PC-3 (cell line): Measurements from ENCODE around the gene CSF2RB. TPM values are rescaled to one million over a fixed set of nuclear protein-coding genes. Genes with fewer than 3 reads are reported as not detected.

Experiments used
- ATAC-seq: fragments of 200-7000 bp; cut with Tn5 transposase; 2 replicates; pipeline ENCODE4 v1.9.1; 2020; ENCODE audit warnings: mild to moderate bottlenecking, moderate library complexity
- BruUV-seq: library from RNA; stranded (reverse); fragments of 400-500 nt; replicated peaks from 2 replicates; lab custom pipeline; 2021; lab: Mats Ljungman, UMichigan
- CTCF ChIA-PET: fragments of 300-600 bp; sonication (Branson Sonifier 250); formaldehyde crosslinking; loops from one replicate; lab custom pipeline; 2022; ENCODE audit warnings: antibody characterized with exemption; lab: Charles Lee
- POLR2A ChIA-PET: fragments of 300-600 bp; sonication (Branson Sonifier 250); formaldehyde crosslinking; loops from one replicate; lab custom pipeline; 2022; ENCODE audit warnings: antibody characterized with exemption; ENCODE audit not compliant: unreplicated experiment; lab: Charles Lee
- DNase-seq: peaks from one replicate; pipeline ENCODE4 v3.0.0-alpha.2; 2015
- H2AFZ ChIP-seq: fragments of 300-600 bp; sonication (generic); 2 replicates; pipeline ENCODE4 v1.6.0; 2016; ENCODE audit warnings: antibody characterized with exemption, low read length
- H3F3A ChIP-seq: fragments of 300-600 bp; sonication (generic); one replicate; pipeline ENCODE4 v1.6.0; 2017; ENCODE audit warnings: antibody characterized with exemption, low read length, control low read depth, mild to moderate bottlenecking; ENCODE audit not compliant: unreplicated experiment
- H3K27ac ChIP-seq: fragments of 300-600 bp; sonication (generic); 2 replicates; pipeline ENCODE4 v1.5.1; 2016; ENCODE audit warnings: mild to moderate bottlenecking, low read length
- H3K27me3 ChIP-seq: fragments of 300-600 bp; sonication (generic); 2 replicates; pipeline ENCODE4 v1.6.1; 2016; ENCODE audit warnings: low read length, mixed read lengths
- H3K36me3 ChIP-seq: fragments of 300-600 bp; sonication (generic); 2 replicates; pipeline ENCODE4 v1.6.1; 2016; ENCODE audit warnings: low read depth, mixed run types, low read length, mixed read lengths
- H3K4me1 ChIP-seq: fragments of 300-600 bp; sonication (generic); 2 replicates; pipeline ENCODE4 v1.5.1; 2016; ENCODE audit warnings: low read length; ENCODE audit not compliant: insufficient read depth
- H3K4me2 ChIP-seq: fragments of 300-600 bp; sonication (generic); 2 replicates; pipeline ENCODE4 v1.6.0; 2016; ENCODE audit warnings: low read length
- H3K4me3 ChIP-seq: fragments of 300-600 bp; sonication (generic); 2 replicates; pipeline ENCODE4 v1.5.1; 2016; ENCODE audit warnings: mild to moderate bottlenecking, low read length, mixed read lengths
- H3K79me2 ChIP-seq: fragments of 300-600 bp; sonication (generic); 2 replicates; pipeline ENCODE4 v1.6.1; 2017; ENCODE audit warnings: low read length, mixed read lengths
- H3K9ac ChIP-seq: fragments of 300-600 bp; sonication (generic); 2 replicates; pipeline ENCODE4 v1.6.0; 2016; ENCODE audit warnings: mild to moderate bottlenecking, low read length
- H3K9me2 ChIP-seq: fragments of 300-600 bp; sonication (generic); replicated peaks from 2 replicates; pipeline ENCODE4 v1.6.1; 2016; ENCODE audit warnings: mixed run types, low read length, mixed read lengths
- H3K9me3 ChIP-seq: fragments of 300-600 bp; sonication (generic); 2 replicates; pipeline ENCODE4 v1.6.1; 2016; ENCODE audit warnings: low read length, mixed read lengths
- H4K20me1 ChIP-seq: fragments of 300-600 bp; sonication (generic); 2 replicates; pipeline ENCODE4 v1.6.1; 2016; ENCODE audit warnings: low read length, mixed read lengths
- EZH2 ChIP-seq: fragments of 300-600 bp; sonication (generic); IDR thresholded peaks from one replicate; pipeline ENCODE4 v1.6.1; 2017; ENCODE audit warnings: antibody characterized with exemption, mild to moderate bottlenecking, low read length; ENCODE audit not compliant: unreplicated experiment
- EZH2phosphoT487 ChIP-seq: fragments of 300-600 bp; sonication (generic); IDR thresholded peaks from 2 replicates; pipeline ENCODE4 v1.6.1; 2018; ENCODE audit warnings: mild to moderate bottlenecking, antibody characterized with exemption, low read length, borderline replicate concordance
- intact Hi-C: fragments of 100-400 bp; cut with micrococcal nuclease; formaldehyde crosslinking; loops from 2 replicates; pipeline ENCODE4 v1.9.0; 2023
- total RNA-seq: library from RNA; depleted of rRNA; stranded (reverse); fragments of >200 nt; gene quantifications from 2 replicates; pipeline ENCODE4 v1.2.3, GENCODE V29; 2014
- TF ChIP-seq, protein P1 (sequence below): fragments of 300-600 bp; sonication (generic); conservative IDR thresholded peaks from 2 replicates; pipeline ENCODE4 v1.5.1; 2017; ENCODE audit warnings: antibody characterized with exemption, low read depth, mild to moderate bottlenecking, low read length

Gene CSF2RB
- total RNA-seq, 1 experiment from 2014 or later, result not detected

DNA sequence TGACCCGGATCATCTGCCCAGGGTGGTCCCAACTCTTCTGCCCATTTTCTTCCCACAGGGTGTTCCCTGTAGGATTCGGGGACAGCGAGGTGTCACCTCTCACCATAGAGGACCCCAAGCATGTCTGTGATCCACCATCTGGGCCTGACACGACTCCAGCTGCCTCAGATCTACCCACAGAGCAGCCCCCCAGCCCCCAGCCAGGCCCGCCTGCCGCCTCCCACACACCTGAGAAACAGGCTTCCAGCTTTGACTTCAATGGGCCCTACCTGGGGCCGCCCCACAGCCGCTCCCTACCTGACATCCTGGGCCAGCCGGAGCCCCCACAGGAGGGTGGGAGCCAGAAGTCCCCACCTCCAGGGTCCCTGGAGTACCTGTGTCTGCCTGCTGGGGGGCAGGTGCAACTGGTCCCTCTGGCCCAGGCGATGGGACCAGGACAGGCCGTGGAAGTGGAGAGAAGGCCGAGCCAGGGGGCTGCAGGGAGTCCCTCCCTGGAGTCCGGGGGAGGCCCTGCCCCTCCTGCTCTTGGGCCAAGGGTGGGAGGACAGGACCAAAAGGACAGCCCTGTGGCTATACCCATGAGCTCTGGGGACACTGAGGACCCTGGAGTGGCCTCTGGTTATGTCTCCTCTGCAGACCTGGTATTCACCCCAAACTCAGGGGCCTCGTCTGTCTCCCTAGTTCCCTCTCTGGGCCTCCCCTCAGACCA is 24.0 kb downstream of the CSF2RB start:
- Histone ChIP-seq H3K9me2 (no peaks in the 10 kb centered on the region), H3K79me2 (no peaks in the 10 kb centered on the region), H3K27ac (no peak overlapping the region), H3K27me3 (peaks cover 20% of the 10 kb centered on the region), H3K36me3 (no peaks in the 10 kb centered on the region), H3K4me3 (no peak overlapping the region), H2AFZ (no peak overlapping the region), H3K9ac (no peak overlapping the region), H3F3A (no peaks in the 10 kb centered on the region), H4K20me1 (no peaks in the 10 kb centered on the region), H3K4me2 (no peak overlapping the region), H3K9me3 (no peaks in the 10 kb centered on the region), H3K4me1 (no peaks in the 10 kb centered on the region)
- ChIA-PET CTCF (no interaction called here), POLR2A (no interaction called here)
- intact Hi-C loops, result no loop called here
- no peak for DNase-seq
- no TSS peak for BruUV-seq
- TF ChIP-seq, protein P1, sequence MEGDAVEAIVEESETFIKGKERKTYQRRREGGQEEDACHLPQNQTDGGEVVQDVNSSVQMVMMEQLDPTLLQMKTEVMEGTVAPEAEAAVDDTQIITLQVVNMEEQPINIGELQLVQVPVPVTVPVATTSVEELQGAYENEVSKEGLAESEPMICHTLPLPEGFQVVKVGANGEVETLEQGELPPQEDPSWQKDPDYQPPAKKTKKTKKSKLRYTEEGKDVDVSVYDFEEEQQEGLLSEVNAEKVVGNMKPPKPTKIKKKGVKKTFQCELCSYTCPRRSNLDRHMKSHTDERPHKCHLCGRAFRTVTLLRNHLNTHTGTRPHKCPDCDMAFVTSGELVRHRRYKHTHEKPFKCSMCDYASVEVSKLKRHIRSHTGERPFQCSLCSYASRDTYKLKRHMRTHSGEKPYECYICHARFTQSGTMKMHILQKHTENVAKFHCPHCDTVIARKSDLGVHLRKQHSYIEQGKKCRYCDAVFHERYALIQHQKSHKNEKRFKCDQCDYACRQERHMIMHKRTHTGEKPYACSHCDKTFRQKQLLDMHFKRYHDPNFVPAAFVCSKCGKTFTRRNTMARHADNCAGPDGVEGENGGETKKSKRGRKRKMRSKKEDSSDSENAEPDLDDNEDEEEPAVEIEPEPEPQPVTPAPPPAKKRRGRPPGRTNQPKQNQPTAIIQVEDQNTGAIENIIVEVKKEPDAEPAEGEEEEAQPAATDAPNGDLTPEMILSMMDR, result no peak
- TF ChIP-seq EZH2phosphoT487 (no peak), EZH2 (no peak)
- no peak for ATAC-seq

DNA sequence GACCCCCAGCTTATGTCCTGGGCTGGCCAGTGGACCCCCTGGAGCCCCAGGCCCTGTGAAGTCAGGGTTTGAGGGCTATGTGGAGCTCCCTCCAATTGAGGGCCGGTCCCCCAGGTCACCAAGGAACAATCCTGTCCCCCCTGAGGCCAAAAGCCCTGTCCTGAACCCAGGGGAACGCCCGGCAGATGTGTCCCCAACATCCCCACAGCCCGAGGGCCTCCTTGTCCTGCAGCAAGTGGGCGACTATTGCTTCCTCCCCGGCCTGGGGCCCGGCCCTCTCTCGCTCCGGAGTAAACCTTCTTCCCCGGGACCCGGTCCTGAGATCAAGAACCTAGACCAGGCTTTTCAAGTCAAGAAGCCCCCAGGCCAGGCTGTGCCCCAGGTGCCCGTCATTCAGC is 24.6 kb downstream of the CSF2RB start:
- no peaks in the 10 kb centered on the region for H3K4me1 ChIP-seq
- H3K4me2 ChIP-seq, result no peak overlapping the region
- BruUV-seq, result no TSS peak
- TF ChIP-seq, protein P1, result no peak
- TF ChIP-seq EZH2, result no peak
- no peak for TF ChIP-seq EZH2phosphoT487
- no peaks in the 10 kb centered on the region for H3K79me2 ChIP-seq
- H4K20me1 ChIP-seq, result no peaks in the 10 kb centered on the region
- no peaks in the 10 kb centered on the region for H3F3A ChIP-seq
- H3K27me3 ChIP-seq, result peaks cover 25% of the 10 kb centered on the region
- ATAC-seq, result no peak
- no peaks in the 10 kb centered on the region for H3K9me2 ChIP-seq
- CTCF ChIA-PET, result no interaction called here
- H3K9ac ChIP-seq, result no peak overlapping the region
- intact Hi-C loops, result no loop called here
- POLR2A ChIA-PET, result no interaction called here
- no peak overlapping the region for H3K27ac ChIP-seq
- no peaks in the 10 kb centered on the region for H3K36me3 ChIP-seq
- DNase-seq, result no peak
- no peak overlapping the region for H3K4me3 ChIP-seq
- H3K9me3 ChIP-seq, result no peaks in the 10 kb centered on the region
- H2AFZ ChIP-seq, result no peak overlapping the region

DNA sequence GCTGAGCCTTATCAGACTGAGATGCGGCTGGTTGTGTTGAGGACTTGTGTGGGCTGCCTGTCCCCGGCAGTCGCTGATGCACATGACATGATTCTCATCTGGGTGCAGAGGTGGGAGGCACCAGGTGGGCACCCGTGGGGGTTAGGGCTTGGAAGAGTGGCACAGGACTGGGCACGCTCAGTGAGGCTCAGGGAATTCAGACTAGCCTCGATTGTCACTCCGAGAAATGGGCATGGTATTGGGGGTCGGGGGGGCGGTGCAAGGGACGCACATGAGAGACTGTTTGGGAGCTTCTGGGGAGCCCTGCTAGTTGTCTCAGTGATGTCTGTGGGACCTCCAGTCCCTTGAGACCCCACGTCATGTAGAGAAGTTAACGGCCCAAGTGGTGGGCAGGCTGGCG is 25.5 kb downstream of the CSF2RB start:
- ATAC-seq, result no peak
- no peak overlapping the region for H3K27ac ChIP-seq
- H3F3A ChIP-seq, result no peaks in the 10 kb centered on the region
- no peak overlapping the region for H2AFZ ChIP-seq
- DNase-seq, result no peak
- no peak overlapping the region for H3K4me2 ChIP-seq
- H3K4me1 ChIP-seq, result no peaks in the 10 kb centered on the region
- H3K36me3 ChIP-seq, result no peaks in the 10 kb centered on the region
- POLR2A ChIA-PET, result no interaction called here
- no peaks in the 10 kb centered on the region for H3K9me2 ChIP-seq
- no peak for TF ChIP-seq EZH2
- TF ChIP-seq EZH2phosphoT487, result no peak
- TF ChIP-seq, protein P1, result no peak
- H3K4me3 ChIP-seq, result no peak overlapping the region
- no TSS peak for BruUV-seq
- H3K79me2 ChIP-seq, result no peaks in the 10 kb centered on the region
- H3K9ac ChIP-seq, result no peak overlapping the region
- H3K9me3 ChIP-seq, result no peaks in the 10 kb centered on the region
- CTCF ChIA-PET, result no interaction called here
- no peaks in the 10 kb centered on the region for H4K20me1 ChIP-seq
- intact Hi-C loops, result no loop called here
- H3K27me3 ChIP-seq, result peaks cover 27% of the 10 kb centered on the region
